DOHH2 (cell line): ENCODE measurements around the gene CRIM1.

ENCODE experiments used
- EZH2phosphoT487 ChIP-seq: fragments of 200-600 bp; sonication (generic); IDR thresholded peaks from 2 replicates; pipeline ENCODE4 v1.6.1; 2017; ENCODE audit warnings: borderline replicate concordance, mild to moderate bottlenecking, antibody characterized with exemption, low read length, moderate library complexity, mixed read lengths
- TF ChIP-seq, protein P1 (sequence below): fragments of 200-600 bp; sonication (generic); IDR thresholded peaks from one replicate; pipeline ENCODE4 v1.5.1; 2014; ENCODE audit warnings: antibody characterized with exemption, mild to moderate bottlenecking, low read depth, low read length; ENCODE audit not compliant: poor library complexity, severe bottlenecking

DNA sequence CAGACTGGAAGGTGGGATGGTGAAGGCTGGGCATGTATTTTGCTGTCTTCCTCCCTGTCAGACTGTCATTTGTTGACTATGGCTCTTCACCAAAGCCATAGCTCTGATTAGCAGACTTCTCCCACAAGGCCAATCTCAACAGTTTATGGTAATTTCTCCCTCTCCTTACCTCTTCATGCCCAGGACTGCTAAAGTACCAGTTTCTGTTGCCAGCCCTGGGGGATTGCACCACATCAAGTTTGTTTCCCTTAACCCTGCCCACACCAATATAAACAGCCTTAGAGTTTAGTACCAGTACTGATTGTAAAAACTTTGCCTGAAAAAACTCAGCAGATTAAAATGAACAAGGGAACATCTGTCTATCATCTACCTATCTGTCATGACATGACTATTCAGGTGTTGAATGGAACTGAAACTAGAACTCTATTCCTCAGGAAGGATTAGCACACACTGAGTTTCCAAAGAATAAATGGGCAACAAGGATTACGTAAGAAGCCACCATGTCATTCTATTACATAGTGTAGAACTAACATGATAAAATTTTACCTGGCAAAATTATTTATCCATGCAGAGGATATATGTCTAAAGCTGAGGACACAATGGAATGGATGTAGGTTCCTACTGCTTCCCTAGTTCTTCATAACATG is 228.7 kb downstream of the CRIM1 start:
- TF ChIP-seq, protein P1, sequence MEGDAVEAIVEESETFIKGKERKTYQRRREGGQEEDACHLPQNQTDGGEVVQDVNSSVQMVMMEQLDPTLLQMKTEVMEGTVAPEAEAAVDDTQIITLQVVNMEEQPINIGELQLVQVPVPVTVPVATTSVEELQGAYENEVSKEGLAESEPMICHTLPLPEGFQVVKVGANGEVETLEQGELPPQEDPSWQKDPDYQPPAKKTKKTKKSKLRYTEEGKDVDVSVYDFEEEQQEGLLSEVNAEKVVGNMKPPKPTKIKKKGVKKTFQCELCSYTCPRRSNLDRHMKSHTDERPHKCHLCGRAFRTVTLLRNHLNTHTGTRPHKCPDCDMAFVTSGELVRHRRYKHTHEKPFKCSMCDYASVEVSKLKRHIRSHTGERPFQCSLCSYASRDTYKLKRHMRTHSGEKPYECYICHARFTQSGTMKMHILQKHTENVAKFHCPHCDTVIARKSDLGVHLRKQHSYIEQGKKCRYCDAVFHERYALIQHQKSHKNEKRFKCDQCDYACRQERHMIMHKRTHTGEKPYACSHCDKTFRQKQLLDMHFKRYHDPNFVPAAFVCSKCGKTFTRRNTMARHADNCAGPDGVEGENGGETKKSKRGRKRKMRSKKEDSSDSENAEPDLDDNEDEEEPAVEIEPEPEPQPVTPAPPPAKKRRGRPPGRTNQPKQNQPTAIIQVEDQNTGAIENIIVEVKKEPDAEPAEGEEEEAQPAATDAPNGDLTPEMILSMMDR, result no peak
- no peak for TF ChIP-seq EZH2phosphoT487
